Measurements from ENCODE around the gene ABLIM2.

The ABLIM2 gene

GRCh38 chr4:8103421-8104390, 54.9 kb downstream of the ABLIM2 start:
- no peak overlapping the region for H3K4me3 ChIP-seq (ENCODE audit: insufficient read depth, low read length, poor library complexity, severe bottlenecking)
- no peaks in the 10 kb centered on the region for H3K79me2 ChIP-seq (ENCODE audit: insufficient read depth, low read length)
- no peak overlapping the region for H2AFZ ChIP-seq (ENCODE audit: low read depth, low read length, severe bottlenecking)
- no peaks in the 10 kb centered on the region for H3K36me3 ChIP-seq (ENCODE audit: low read length)
- H4K20me1 ChIP-seq (ENCODE audit: low read depth, low read length) = no peaks in the 10 kb centered on the region
- TF ChIP-seq CTCF (IDR thresholded peaks at IDR 0.05; ENCODE audit: insufficient read depth, low read length, poor library complexity, severe bottlenecking) (no peak), EZH2phosphoT487 (conservative IDR thresholded peaks at IDR 0.05; ENCODE audit: low read length) (no peak)
- no peaks in the 10 kb centered on the region for H3K9me3 ChIP-seq (ENCODE audit: insufficient read depth, low read length)
- no peak overlapping the region for H3K27ac ChIP-seq (ENCODE audit: low read depth, low read length)
- H3F3A ChIP-seq (ENCODE audit: insufficient read depth) = no peaks in the 10 kb centered on the region
- no peak overlapping the region for H3K4me2 ChIP-seq (ENCODE audit: low read depth, low read length, poor library complexity, severe bottlenecking)
- no peaks in the 10 kb centered on the region for H3K9me2 ChIP-seq (replicated peaks; ENCODE audit: insufficient read depth, low read length)
- no peak overlapping the region for H3K9ac ChIP-seq (ENCODE audit: low read length)
- no peaks in the 10 kb centered on the region for H3K27me3 ChIP-seq (ENCODE audit: low read length)

DNA sequence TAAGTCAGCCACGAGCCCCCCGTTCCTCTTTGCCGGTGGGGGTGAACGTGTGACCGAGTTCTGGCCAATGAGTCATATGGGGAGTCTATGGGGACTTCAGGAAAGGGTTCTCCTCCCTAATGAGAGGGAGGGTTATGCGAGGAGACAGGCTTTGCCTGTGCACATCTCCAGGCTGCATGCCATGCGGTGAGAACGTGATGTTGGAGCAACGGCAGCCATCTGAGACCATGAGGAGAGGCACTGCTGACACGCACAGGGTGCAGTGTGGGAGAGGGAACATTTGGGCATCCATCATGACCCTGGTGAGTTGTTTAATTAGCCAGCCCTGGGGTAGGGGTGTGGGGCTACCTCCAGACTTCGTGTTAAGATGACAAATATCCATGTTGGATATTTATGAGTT, 55.8 kb downstream of the ABLIM2 start:
- Histone ChIP-seq H3F3A (ENCODE audit: insufficient read depth) (no peaks in the 10 kb centered on the region), H3K27me3 (ENCODE audit: low read length) (no peaks in the 10 kb centered on the region), H3K9ac (ENCODE audit: low read length) (no peak overlapping the region), H3K9me2 (replicated peaks; ENCODE audit: insufficient read depth, low read length) (no peaks in the 10 kb centered on the region), H2AFZ (ENCODE audit: low read depth, low read length, severe bottlenecking) (no peak overlapping the region), H3K79me2 (ENCODE audit: insufficient read depth, low read length) (no peaks in the 10 kb centered on the region), H3K4me3 (ENCODE audit: insufficient read depth, low read length, poor library complexity, severe bottlenecking) (no peak overlapping the region), H4K20me1 (ENCODE audit: low read depth, low read length) (no peaks in the 10 kb centered on the region), H3K36me3 (ENCODE audit: low read length) (no peaks in the 10 kb centered on the region), H3K9me3 (ENCODE audit: insufficient read depth, low read length) (no peaks in the 10 kb centered on the region), H3K4me2 (ENCODE audit: low read depth, low read length, poor library complexity, severe bottlenecking) (no peak overlapping the region), H3K27ac (ENCODE audit: low read depth, low read length) (no peak overlapping the region)
- TF ChIP-seq CTCF (IDR thresholded peaks at IDR 0.05; ENCODE audit: insufficient read depth, low read length, poor library complexity, severe bottlenecking) (no peak), EZH2phosphoT487 (conservative IDR thresholded peaks at IDR 0.05; ENCODE audit: low read length) (no peak)

DNA sequence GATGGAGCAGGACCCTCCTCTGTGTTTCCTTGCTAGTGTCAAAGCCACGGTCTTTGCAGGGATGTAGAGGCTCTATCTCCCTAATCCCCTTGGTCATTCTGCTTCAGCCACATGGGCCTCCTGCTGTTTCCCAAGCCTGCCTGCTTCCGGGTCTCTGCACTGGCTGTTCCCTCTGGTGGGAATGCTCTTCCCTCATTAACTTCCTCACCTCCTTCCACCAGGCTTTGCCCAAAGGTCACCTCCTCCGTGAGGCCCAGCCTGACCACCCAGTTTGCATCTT, 56.6 kb downstream of the ABLIM2 start:
- no peak for TF ChIP-seq CTCF (IDR thresholded peaks at IDR 0.05; ENCODE audit: insufficient read depth, low read length, poor library complexity, severe bottlenecking)
- Histone ChIP-seq H3K36me3 (ENCODE audit: low read length) (no peaks in the 10 kb centered on the region), H4K20me1 (ENCODE audit: low read depth, low read length) (no peaks in the 10 kb centered on the region), H3K9ac (ENCODE audit: low read length) (no peak overlapping the region), H3K9me2 (replicated peaks; ENCODE audit: insufficient read depth, low read length) (no peaks in the 10 kb centered on the region), H3F3A (ENCODE audit: insufficient read depth) (no peaks in the 10 kb centered on the region), H3K4me3 (ENCODE audit: insufficient read depth, low read length, poor library complexity, severe bottlenecking) (no peak overlapping the region), H3K27ac (ENCODE audit: low read depth, low read length) (no peak overlapping the region), H3K27me3 (ENCODE audit: low read length) (no peaks in the 10 kb centered on the region), H3K79me2 (ENCODE audit: insufficient read depth, low read length) (no peaks in the 10 kb centered on the region), H3K4me2 (ENCODE audit: low read depth, low read length, poor library complexity, severe bottlenecking) (no peak overlapping the region), H3K9me3 (ENCODE audit: insufficient read depth, low read length) (no peaks in the 10 kb centered on the region), H2AFZ (ENCODE audit: low read depth, low read length, severe bottlenecking) (no peak overlapping the region)
